ENCODE measurements around the gene CBLN1. TPM values are rescaled to one million over a fixed set of nuclear protein-coding genes. Genes with fewer than 3 reads are reported as not detected.

The CBLN1 gene
- total RNA-seq, 1 experiment from 2014 or later: 5.6 TPM

GRCh38 chr16:49260253-49260652 is 21.4 kb downstream of the CBLN1 start:
- H3K23me2 ChIP-seq (ENCODE audit: insufficient read length, low read depth, low read length, poor library complexity, severe bottlenecking): no peaks in the 10 kb centered on the region
- H3K23ac ChIP-seq (ENCODE audit: insufficient read length, low read depth, low read length): no peak overlapping the region
- H3K4ac ChIP-seq (ENCODE audit: low read depth, low read length): no peak overlapping the region

More at GRCh38 chr16:49260253-49260652, 21.4 kb downstream of the CBLN1 start:
- H2AK5ac ChIP-seq (ENCODE audit: insufficient read length, low read length): no peak overlapping the region
- H3K9ac ChIP-seq (ENCODE audit: extremely low read depth, insufficient read length, low read length): no peak overlapping the region
- H3K9me3 ChIP-seq (ENCODE audit: control insufficient read depth, low read depth, low read length): no peaks in the 10 kb centered on the region
- H4K5ac ChIP-seq (ENCODE audit: insufficient read length, low read depth, low read length): no peak overlapping the region
- Mint-ChIP-seq H3K27ac (no peak overlapping the region), H3K27me3 (ENCODE audit: low read depth) (peaks cover 20% of the 10 kb centered on the region), H3K4me3 (no peak overlapping the region), H3K9me3 (peaks cover 2 to 8% of the 10 kb centered on the region in 2 experiments; a peak in 4 of 5 replicates), H3K36me3 (ENCODE audit: insufficient read depth in 1 of 3, low read depth in 3 of 3) (no peaks in the 10 kb centered on the region; a peak in 1 of 7 replicates), H3K4me1 (peaks cover 6 to 7% of the 10 kb centered on the region in 2 experiments; a peak in 3 of 4 replicates)
- H2BK12ac ChIP-seq (ENCODE audit: insufficient read length, low read depth, low read length): no peak overlapping the region
- no peak overlapping the region for H3K27ac ChIP-seq (ENCODE audit: insufficient read length, low read depth, low read length)
- no peak overlapping the region for H2BK5ac ChIP-seq (ENCODE audit: insufficient read length, low read length)
- no peaks in the 10 kb centered on the region for H3K79me2 ChIP-seq (ENCODE audit: insufficient read depth, low read length)
- no peaks in the 10 kb centered on the region; the same call in 1 of the 2 replicates for H3K27me3 ChIP-seq (ENCODE audit: insufficient read depth, low read length)
- H3K79me1 ChIP-seq (ENCODE audit: insufficient read depth, low read depth, low read length, poor library complexity, severe bottlenecking): no peaks in the 10 kb centered on the region
- H3K18ac ChIP-seq (ENCODE audit: insufficient read length, low read depth, low read length): no peak overlapping the region
- DNase-seq: no peak
- H3K14ac ChIP-seq (ENCODE audit: insufficient read depth, low read length): no peak overlapping the region
- no peak overlapping the region for H3K56ac ChIP-seq (ENCODE audit: insufficient read length, low read depth, low read length)
- no peaks in the 10 kb centered on the region for H3K4me1 ChIP-seq (ENCODE audit: insufficient read depth, low read length)
- no peak overlapping the region for H4K8ac ChIP-seq (replicated peaks; ENCODE audit: insufficient read length, low read depth, low read length)
- H3K4me2 ChIP-seq (ENCODE audit: insufficient read depth, insufficient read length, low read length): no peak overlapping the region
- WGBS (ENCODE audit: extremely low coverage, insufficient read length, low lambda C conversion rate): no CpG with 5 or more reads among the region's 3 CpGs
- no peak overlapping the region for H3T11ph ChIP-seq (ENCODE audit: low read length)
- no peak overlapping the region for H2BK15ac ChIP-seq (ENCODE audit: low read depth, low read length)
- H2BK20ac ChIP-seq (ENCODE audit: low read depth, low read length, poor library complexity, severe bottlenecking): no peak overlapping the region
- no peaks in the 10 kb centered on the region for H4K20me1 ChIP-seq (ENCODE audit: control insufficient read depth, insufficient read depth, insufficient read length)
- no peak overlapping the region for H2AFZ ChIP-seq (ENCODE audit: low read length)
- H4K91ac ChIP-seq (ENCODE audit: insufficient read length, low read depth, low read length): no peak overlapping the region
- H2BK120ac ChIP-seq (ENCODE audit: low read depth, low read length, poor library complexity, severe bottlenecking): no peak overlapping the region
- no peak for TF ChIP-seq CTCF (conservative IDR thresholded peaks at IDR 0.05)

All from H9 (cell line).